Right lobe of liver (tissue), 6 donors: Measurements from ENCODE around the gene PRDM16. TPM values are rescaled to one million over a fixed set of nuclear protein-coding genes. Genes with fewer than 3 reads are reported as not detected.

Source experiments
- ATAC-seq, 4 donors: fragments of 200-7000 bp; cut with Tn5 transposase; one replicate each; pipeline ENCODE4 v1.9.1; 2020; ENCODE audit warnings: mild to moderate bottlenecking in 4 of 4, moderate library complexity in 4 of 4
- DNase-seq, 3 donors: peaks; one replicate each; pipeline ENCODE4 v3.0.0-alpha.2; 2020
- H3K27ac ChIP-seq, 3 donors: fragments of 200-600 bp; one replicate each; pipeline ENCODE4 v1.8.0; 2022
- H3K27me3 ChIP-seq, 2 donors: fragments of 200-600 bp; one replicate each; pipeline ENCODE4 v1.8.0; 2022
- H3K36me3 ChIP-seq, 4 donors: fragments of 200-600 bp; sonication (generic) in 1 of 4; one replicate each; pipeline versions ENCODE4 v1.5.1 to v1.8.0; 2017 to 2022; ENCODE audit warnings: control low read depth in 1 of 4
- H3K4me1 ChIP-seq, 4 donors: fragments of 200-600 bp; sonication (generic) in 1 of 4; one replicate each; pipeline versions ENCODE4 v1.5.1 to v1.8.0; 2017 to 2022; ENCODE audit warnings: control low read depth in 1 of 4
- H3K4me3 ChIP-seq, 3 donors: fragments of 200-600 bp; one replicate each; pipeline ENCODE4 v1.8.0; 2022
- H3K9me3 ChIP-seq, 4 donors: fragments of 200-600 bp; sonication (generic) in 1 of 4; one replicate each; pipeline versions ENCODE4 v1.5.1 to v1.8.0; 2017 to 2022; ENCODE audit warnings: control low read depth in 1 of 4
- POLR2A ChIP-seq: fragments of 450-650 bp; IDR thresholded peaks from one replicate; pipeline ENCODE4 v1.6.1; 2017; ENCODE audit warnings: antibody characterized with exemption, mild to moderate bottlenecking
- WGBS: methylation state at CpG from one replicate; pipeline ENCODE4 v1.1.6; 2018; ENCODE audit warnings: low coverage, low lambda C conversion rate; ENCODE audit not compliant: insufficient coverage; ENCODE audit errors: missing lambda C conversion rate; 5-methylcytosine and 5-hydroxymethylcytosine counted together
- intact Hi-C, 2 donors: fragments of 100-400 bp; cut with DNase I; formaldehyde crosslinking; loops; one replicate each; pipeline versions ENCODE4 v1.11.2 to v1.14.1; 2022
- total RNA-seq, 6 experiments: library from RNA; depleted of rRNA in 2 of 6; stranded (reverse); fragments of >200 nt in 2 of 6; fragmentation: NEBNext Ultra II Directional in 3 of 6; extraction: Animal tissue kit (Norgen Biotek cat#: 25700) in 3 of 6; gene quantifications; one replicate each; pipeline versions ENCODE4 v1.1.0 to v1.2.4, GENCODE V29; 2016 to 2023
- TF ChIP-seq, protein P1 (sequence below), 4 donors: fragments of 200-600 bp in 3 of 4; fragments of 450-650 bp in 1 of 4; IDR thresholded peaks; one replicate each; pipeline versions ENCODE4 v1.5.1 to v1.8.0; 2016 to 2022; ENCODE audit warnings: antibody characterized with exemption in 4 of 4, mild to moderate bottlenecking in 2 of 4
- donor health status: DM: no; HTN: yes; CAD: no.
- donor health status: DM: no; HTN: no; CAD: no.
- donor health status: DM: no; HTN: no; CAD: no.
- donor health status: DM: no; HTN: yes; CAD: no.
- donor health status: DM: no; HTN: yes; CAD: no.

Gene PRDM16
- total RNA-seq, 6 experiments from 2014 or later: 0.06 to 0.75 (median 0.28) TPM

DNA sequence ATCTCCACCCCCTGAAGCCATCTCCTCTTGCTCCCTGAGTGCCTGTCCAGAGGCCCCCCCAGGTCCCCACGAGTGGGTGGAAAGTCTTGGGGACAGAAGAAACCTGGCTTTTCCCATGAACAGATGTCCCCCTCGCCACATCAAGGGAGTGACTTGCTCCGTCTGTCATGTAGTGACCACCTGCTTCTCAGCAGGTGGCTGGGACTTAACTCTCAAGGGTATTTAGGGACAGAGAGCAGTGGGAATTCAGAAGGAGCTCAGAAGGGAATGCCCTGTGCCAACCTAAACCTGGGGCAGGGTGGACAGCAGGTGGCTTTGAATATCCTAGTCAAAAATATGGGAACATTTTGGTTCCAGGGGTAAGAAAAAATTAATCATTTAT, 139.8 kb downstream of the PRDM16 start:
- ATAC-seq (no peak), DNase-seq (no peak)
- WGBS: 68% methylated on average over 3 of the region's 3 CpGs

DNA sequence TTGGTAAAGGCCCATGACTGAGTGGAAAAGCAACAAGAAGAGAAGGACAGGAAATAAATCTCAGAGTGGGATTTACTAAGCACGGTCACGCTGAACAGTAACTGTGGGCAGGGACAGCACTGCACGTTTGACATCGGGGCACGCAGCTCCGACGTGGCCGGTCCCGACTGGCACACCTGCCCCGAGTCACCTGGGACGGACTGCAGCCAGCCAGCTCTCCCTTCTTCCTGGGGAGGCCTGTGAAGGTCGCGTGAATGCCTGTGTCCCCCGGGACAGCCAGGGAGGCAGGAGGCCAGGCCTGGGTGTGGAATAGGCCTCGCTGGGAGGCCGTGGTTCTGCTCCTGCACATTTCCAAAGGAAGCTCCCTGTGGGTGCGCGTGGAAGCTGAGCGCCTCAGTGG, 140.2 kb downstream of the PRDM16 start:
- H3K27ac ChIP-seq: no peak overlapping the region
- WGBS: no CpG with 5 or more reads among the region's 19 CpGs
- intact Hi-C loops: no loop called here

More for the DNA sequence above, 139.8 kb downstream of the PRDM16 start:
- no peak for TF ChIP-seq POLR2A
- H3K4me1 ChIP-seq: no peaks in the 10 kb centered on the region
- H3K27me3 ChIP-seq: no peaks in the 10 kb centered on the region
- H3K9me3 ChIP-seq: no peaks in the 10 kb centered on the region
- H3K27ac ChIP-seq: no peak overlapping the region
- no peak overlapping the region for H3K4me3 ChIP-seq
- intact Hi-C loops: no loop called here
- no peaks in the 10 kb centered on the region for H3K36me3 ChIP-seq

DNA sequence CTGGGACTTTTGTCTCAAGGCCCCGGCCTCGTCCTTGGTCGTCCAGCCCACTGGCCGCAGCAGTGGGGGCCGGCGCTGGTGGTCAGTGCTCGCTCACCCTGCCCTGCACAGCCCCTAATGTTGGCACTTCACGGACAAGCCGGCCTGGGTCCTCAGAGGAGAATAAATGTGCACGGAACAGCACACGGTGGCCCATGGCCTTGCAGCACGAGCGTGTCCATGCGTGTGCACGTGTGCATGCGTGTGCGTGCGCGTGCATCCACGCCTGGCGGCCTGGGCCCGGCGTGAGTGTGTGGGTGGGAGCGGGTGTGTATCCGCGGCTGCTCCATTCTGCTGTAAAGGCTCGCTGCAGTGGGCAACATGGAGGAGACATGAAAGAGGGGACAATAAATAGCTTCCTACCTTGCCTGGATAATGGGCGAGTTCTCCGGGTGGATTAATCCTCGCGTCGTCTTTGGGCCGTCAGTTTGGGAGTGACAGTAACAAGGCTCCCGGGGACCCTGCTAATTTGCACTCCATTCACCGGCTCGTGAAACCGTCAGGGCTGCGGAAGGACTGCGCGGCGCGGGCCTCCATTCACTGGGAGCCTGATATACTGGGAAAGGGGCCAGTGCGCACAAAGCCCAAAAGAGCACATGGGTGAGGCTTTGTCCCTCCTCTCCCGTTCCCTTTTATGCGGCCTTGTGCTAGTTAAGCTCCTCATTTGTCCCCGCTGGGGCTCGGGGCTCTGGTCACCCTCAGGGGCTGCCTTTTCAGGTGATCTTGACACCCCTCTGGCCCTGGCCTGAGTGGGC, 142.8 kb downstream of the PRDM16 start:
- TF ChIP-seq, protein P1, sequence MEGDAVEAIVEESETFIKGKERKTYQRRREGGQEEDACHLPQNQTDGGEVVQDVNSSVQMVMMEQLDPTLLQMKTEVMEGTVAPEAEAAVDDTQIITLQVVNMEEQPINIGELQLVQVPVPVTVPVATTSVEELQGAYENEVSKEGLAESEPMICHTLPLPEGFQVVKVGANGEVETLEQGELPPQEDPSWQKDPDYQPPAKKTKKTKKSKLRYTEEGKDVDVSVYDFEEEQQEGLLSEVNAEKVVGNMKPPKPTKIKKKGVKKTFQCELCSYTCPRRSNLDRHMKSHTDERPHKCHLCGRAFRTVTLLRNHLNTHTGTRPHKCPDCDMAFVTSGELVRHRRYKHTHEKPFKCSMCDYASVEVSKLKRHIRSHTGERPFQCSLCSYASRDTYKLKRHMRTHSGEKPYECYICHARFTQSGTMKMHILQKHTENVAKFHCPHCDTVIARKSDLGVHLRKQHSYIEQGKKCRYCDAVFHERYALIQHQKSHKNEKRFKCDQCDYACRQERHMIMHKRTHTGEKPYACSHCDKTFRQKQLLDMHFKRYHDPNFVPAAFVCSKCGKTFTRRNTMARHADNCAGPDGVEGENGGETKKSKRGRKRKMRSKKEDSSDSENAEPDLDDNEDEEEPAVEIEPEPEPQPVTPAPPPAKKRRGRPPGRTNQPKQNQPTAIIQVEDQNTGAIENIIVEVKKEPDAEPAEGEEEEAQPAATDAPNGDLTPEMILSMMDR (IDR thresholded peaks at IDR 0.05): no peak
- no peak for TF ChIP-seq POLR2A
- WGBS: 80% methylated on average over 6 of the region's 47 CpGs
- no peak for ATAC-seq

More for the DNA sequence above, 140.2 kb downstream of the PRDM16 start:
- TF ChIP-seq, protein P1 (IDR thresholded peaks at IDR 0.05): no peak
- TF ChIP-seq POLR2A: no peak
- no peak for ATAC-seq
- H3K27me3 ChIP-seq: no peaks in the 10 kb centered on the region
- H3K4me1 ChIP-seq: no peaks in the 10 kb centered on the region
- no peak for DNase-seq
- H3K9me3 ChIP-seq: no peaks in the 10 kb centered on the region
- no peaks in the 10 kb centered on the region for H3K36me3 ChIP-seq
- no peak overlapping the region for H3K4me3 ChIP-seq

DNA sequence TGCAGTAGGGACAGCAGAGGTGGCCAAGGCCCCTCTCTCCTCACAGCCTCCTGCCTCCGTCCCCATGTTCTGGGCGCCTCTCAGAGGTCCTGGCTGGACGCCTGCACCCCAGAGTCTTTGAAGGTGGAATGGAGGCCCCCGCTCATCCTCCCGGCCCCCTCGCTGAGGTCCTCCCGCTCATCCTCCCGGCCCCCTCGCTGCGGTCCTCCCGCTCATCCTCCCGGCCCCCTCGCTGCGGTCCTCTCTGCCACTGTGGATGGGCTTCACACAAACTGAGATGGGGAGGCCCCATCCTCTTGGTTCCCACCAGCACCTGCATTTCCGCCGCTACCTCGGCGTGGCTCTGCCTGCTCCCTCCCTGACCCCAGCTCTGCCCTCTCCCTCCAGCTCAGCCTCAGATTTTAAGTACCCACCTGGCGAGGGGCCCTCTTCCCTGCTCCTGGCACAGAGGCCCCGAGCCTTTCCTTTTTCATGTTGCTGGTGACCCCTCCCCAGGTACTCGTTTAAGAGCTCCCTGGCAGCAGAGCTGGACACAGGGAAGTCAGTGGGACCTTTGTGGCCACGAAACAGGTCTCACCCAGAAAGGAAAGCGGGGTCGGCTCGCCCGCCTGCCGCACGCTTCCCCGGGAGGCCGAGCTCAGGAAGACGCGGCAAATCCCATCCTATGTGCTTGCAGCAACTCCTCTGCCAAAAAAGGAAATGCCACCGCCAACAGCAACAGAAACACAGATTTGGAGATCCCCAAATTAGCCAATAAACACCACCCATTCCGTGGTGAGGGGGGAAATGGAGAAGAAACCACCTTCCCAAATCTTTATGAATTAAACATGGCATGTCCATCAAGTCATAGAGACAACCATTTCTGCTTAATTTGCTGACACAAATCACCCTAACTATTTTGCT, 143.7 kb downstream of the PRDM16 start:
- Histone ChIP-seq H3K36me3 (no peaks in the 10 kb centered on the region), H3K4me1 (no peaks in the 10 kb centered on the region), H3K9me3 (no peaks in the 10 kb centered on the region), H3K27ac (no peak overlapping the region), H3K27me3 (no peaks in the 10 kb centered on the region), H3K4me3 (no peak overlapping the region)
- ATAC-seq (peak in 1 of 4 donors; percentile 29), DNase-seq (no peak)
- 82% methylated on average over 19 of the region's 34 CpGs for WGBS
- intact Hi-C loops: no loop called here
- TF ChIP-seq POLR2A: no peak
- TF ChIP-seq, protein P1 (IDR thresholded peaks at IDR 0.05): no peak

More for the DNA sequence above, 142.8 kb downstream of the PRDM16 start:
- Histone ChIP-seq H3K4me1 (no peaks in the 10 kb centered on the region), H3K4me3 (no peak overlapping the region), H3K27ac (no peak overlapping the region), H3K9me3 (no peaks in the 10 kb centered on the region), H3K27me3 (no peaks in the 10 kb centered on the region), H3K36me3 (no peaks in the 10 kb centered on the region)
- DNase-seq: no peak
- intact Hi-C loops: no loop called here

DNA sequence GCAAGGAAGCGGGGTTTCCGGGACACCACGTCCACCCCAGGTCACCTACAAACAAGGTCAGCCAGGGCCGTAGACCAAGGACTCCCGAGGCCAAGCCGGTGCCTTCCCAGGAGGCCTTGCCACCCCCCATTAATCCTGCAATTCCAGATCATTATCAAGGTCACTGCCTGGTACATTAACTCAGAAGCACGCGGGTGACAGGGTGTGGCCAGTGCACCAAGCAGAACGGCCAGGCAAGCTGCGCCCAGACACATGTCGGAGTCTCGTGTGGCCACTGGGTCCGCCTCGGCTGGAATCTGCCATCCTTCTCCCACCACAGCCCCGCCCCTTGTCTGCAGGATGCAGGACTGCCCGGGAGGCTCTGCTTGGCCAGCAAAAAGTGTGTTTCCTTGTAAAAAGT, 144.7 kb downstream of the PRDM16 start:
- Histone ChIP-seq H3K36me3 (no peaks in the 10 kb centered on the region), H3K27ac (no peak overlapping the region), H3K4me3 (no peak overlapping the region), H3K9me3 (no peaks in the 10 kb centered on the region), H3K27me3 (no peaks in the 10 kb centered on the region), H3K4me1 (peaks cover 0 to 2% (median 0%) of the 10 kb centered on the region in 4 donors)
- DNase-seq (no peak), ATAC-seq (no peak)
- intact Hi-C loops: no loop called here
- 59% methylated on average over 9 of the region's 16 CpGs for WGBS
- TF ChIP-seq, protein P1 (IDR thresholded peaks at IDR 0.05): no peak
